Measurements from ENCODE around the gene TMEM115.
"Not testable (repeated sequence)": the region's sequence is repeated elsewhere in the genome, so short reads cannot be mapped to it uniquely, and the experiment has no call there.

TMEM115 gene

DNA sequence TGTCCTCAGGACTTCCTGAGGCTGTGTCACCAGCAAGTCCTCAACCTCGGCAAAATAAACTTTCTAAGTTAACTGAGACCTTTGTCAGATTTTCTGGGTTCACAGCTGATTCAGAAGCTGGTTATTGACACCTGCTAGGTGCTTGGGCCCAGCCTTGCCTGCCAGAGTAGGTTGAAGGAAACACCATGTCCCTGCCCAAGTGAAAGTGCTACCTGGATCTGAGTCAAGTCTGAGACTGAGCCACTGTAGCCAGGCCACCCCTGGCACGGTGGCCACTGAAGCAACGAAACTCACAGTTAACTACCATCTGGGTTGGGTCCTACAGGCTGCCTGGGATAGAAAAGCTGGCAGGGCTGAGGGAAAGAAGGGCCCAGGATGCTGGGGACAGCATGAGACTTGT, 45.0 kb downstream of the TMEM115 start:
- DNase-seq = no peak

DNA sequence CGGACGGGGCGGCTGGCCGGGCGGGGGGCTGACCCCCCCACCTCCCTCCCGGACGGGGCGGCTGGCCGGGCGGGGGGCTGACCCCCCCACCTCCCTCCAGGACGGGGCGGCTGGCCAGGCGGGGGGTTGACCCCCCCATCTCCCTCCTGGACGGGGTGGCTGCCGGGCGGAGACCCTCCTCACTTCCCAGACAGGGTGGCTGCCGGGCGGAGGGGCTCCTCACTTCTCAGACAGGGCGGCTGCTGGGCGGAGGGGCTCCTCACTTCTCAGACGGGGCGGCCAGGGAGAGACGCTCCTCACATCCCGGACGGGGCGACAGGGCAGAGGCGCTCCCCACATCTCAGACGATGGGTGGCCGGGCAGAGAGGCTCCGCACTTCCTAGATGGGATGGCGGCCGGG, 47.3 kb downstream of the TMEM115 start:
- DNase-seq = not testable (repeated sequence)
